ENCODE data around the gene ZNF692.
"Not testable (repeated sequence)": the region's sequence is repeated elsewhere in the genome, so short reads cannot be mapped to it uniquely, and the experiment has no call there.

Gene ZNF692

DNA sequence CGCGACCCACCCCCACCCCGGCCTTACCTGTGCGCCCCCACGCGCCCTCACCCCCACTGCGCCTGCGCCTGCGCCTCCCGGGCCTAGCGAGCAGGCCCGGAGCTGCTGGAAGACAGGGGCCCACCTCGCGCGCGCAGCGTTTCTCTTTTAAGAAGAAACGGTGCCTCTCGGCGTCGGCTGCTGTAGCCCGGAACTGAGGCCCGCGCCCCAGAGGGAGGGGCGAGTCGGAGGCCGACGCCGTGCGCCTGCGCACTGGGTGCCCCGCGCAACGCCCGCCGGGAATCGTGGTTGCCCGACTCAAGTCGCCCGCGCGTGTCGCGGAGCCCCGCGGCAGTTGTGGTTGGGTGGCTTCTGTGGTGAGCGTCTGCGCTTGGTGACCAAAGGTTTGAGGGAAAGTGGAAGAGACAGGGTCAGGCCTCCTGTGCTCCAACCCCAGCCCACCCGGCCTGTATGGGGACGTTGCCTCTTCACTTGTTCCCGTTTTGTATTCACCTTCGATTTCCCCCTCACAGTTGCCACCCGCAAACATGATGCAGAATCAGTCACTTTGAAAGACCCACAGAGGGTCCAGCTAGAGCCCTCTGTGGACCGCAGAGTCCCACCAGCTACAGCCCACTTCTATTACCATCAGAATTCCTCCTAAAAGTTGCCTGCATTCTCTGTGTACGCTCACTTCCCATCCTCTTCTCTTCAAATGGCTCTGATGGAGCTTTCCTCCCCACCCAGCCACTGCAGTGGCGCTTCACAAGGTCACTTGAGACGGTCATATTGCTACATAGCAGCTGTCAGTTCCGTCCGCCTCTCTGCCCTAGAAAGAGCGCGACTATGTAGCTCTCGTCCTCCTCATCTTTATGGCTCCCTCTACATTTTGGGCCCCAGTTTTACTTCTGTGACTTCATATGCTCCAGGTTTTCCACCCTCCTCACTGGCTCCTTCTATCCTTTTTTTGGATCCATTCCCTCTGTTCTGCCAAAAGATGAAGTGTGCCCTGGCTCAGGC lies at the start of gene ZNF692:
Gene ZNF692, minus strand, starts transcription at position 195 of the 999 bp plus-strand sequence. CDS start 776 bp downstream, outside the sequence.
- FAIRE-seq, result no peak

GRCh38 chr1:248906753-248907661 lies 48.1 kb upstream of the ZNF692 start:
- FAIRE-seq, result no peak

- FAIRE-seq, result no peak
These were observed 47.3 kb upstream of the ZNF692 start, which contains the start of gene PGBD2 for GRCh38 chr1:248906009-248906752. Gene PGBD2, plus strand, starts transcription at chr1:248906235. Its CDS starts 7,628 bp downstream, at chr1:248913863.

DNA sequence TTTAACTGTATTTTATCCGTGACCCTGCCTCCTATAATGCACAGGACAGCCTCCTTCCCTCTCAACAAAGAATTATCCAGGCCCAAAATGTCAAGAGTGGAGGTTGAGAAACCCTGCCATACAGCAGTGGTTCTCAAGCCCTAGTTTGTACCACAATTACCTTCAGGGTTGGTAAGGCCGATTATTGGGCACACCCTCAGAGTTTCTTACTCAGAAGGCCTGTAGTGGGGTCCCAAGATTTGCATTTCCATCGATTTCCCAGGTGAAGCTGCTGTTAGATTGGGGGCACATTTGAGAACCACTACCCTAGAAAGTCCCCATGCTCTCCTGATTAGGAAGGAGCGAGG lies 46.8 kb upstream of the ZNF692 start:
- FAIRE-seq, result no peak

DNA sequence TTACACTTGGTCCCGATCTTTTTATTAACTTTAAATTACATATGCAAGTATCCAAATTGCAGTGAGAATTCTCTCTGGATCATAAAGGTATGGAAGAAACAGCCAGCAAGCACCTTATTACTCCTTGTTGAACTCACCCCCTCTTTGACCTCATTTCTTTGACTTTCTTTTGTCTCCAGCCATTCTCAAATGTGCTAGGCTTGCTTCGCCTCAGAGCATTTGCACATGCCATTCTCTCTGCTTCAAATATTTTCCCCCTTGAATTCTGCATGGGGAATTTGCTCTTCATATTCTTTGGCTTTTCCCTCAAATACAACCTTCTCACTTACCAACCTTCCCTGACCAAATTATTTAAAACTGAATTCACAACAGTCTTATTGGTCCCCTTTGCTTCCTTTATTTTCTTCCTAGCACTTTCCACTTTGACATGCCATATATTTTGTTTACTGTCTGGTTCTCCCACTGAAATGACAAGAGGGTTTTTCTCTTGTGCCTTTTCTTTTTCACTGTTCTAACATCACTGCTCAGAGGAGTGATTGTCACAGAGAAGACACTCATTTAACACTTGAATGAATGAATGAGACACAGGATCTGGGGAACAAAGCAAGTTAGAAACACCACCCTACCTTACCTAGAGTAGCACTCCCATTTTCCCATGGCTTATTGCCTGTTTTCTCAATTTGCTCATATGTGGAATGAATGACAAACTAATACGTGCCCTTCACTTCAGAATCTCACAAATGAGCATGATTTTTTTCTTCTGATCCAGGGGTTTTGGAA lies 45.7 kb upstream of the ZNF692 start:
- FAIRE-seq, result no peak

GRCh38 chr1:248901578-248901977 lies 42.7 kb upstream of the ZNF692 start:
- FAIRE-seq, result no peak

DNA sequence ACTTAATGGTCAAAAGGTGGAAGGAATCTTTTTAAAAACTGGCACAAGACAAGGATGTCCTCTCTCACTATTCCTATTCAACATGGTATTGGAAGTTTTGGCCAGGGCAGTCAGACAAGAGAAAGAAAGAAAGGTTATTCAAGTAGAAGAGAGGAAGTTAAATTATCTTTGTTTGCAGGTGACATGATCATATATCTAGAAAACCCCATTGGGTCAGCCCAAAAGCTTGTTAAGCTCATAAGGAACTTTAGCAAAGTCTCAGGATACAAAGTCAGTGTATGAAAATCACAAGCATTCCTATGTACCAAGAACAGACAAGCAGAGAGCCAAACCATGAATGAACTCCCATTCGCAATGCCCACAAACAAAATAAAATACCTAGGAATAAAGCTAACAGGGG lies 41.8 kb upstream of the ZNF692 start:
- no peak for FAIRE-seq

DNA sequence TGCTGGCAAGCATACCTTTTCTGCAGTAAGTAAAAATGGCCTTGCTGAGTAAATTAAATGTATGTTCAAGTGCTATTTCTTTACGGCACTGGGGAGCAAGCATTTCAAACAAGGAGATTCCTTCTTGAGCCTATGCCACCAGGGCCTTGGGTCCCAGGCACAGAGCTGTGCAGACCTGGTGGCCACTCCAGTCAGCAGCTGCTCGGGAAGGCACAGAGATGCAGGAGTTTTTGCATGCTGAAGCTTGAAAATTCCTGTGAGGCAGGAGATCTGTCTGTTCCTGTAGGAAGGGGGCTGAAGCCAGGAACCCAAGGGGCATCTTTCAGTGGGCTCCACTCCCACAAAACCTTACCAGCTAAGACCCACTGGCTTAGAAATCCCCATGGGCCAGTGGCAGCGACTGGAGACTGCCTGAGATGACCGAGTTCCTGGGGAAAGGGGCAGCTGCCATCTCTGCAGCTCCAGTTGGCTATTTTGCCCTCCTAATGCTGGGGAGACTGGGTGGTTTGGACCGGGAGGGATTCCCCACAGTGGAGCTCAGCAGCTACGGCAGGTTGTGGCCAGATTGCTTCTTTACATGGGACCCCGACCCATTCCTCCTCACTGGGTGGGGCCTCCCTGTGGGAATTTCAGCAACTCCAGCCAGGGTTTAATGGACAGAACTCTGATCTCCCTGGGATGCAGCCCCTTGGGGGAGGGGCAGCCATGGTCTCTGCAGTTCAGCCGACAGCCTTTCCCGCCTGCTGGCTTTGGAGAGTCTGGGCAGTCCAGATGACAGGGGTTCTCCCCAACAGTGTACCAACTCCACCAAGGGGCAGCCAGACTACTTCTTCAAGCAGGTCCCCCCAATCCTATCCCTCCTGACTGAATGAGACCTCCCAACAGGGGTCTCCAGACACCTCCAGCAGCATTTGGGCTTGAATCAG lies 38.8 kb upstream of the ZNF692 start:
- no peak for FAIRE-seq

- no peak for FAIRE-seq
These were observed 36.0 kb upstream of the ZNF692 start for GRCh38 chr1:248894837-248895236.

DNA sequence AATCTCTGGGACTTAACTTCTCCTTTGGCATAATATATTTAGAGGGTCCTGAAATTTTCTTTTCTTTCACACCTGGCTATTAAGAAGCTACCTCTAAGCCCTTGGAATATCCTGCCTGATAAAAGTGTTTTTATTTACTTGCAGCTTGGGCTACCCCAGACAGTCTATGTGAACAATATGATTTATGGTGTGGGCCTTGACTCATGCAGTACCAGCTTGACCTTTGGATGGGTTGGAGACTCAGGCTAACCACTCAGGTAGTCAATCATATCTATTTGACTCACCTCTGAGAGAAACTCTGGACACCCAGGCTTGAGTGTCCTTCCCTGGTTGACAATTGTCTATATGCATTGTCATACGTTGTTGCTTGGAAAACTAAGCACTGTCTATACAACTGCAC lies 33.7 kb upstream of the ZNF692 start:
- no peak for FAIRE-seq

- FAIRE-seq, result no peak
These were observed 32.9 kb upstream of the ZNF692 start for GRCh38 chr1:248891758-248892157.

GRCh38 chr1:248890549-248891498 lies 31.9 kb upstream of the ZNF692 start:
- FAIRE-seq, result no peak

DNA sequence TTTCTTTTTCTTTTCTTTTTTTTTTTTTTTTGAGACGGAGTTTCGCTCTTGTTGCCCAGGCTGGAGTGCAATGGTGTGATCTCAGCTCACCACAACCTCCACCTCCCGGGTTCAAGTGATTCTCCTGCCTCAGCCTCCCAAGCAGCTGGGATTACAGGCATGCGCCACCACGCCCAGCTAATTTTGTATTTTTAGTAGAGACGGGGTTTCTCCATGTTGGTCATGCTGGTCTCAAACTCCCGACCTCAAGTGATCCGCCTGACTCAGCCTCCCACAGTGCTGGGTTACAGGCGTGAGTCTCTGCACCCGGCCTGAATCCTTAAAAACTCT lies 31.0 kb upstream of the ZNF692 start:
- not testable (repeated sequence) for FAIRE-seq

GRCh38 chr1:248886237-248886895 lies 27.5 kb upstream of the ZNF692 start:
- no peak for FAIRE-seq

- no peak for FAIRE-seq
These were observed 26.8 kb upstream of the ZNF692 start for GRCh38 chr1:248885646-248886045.

DNA sequence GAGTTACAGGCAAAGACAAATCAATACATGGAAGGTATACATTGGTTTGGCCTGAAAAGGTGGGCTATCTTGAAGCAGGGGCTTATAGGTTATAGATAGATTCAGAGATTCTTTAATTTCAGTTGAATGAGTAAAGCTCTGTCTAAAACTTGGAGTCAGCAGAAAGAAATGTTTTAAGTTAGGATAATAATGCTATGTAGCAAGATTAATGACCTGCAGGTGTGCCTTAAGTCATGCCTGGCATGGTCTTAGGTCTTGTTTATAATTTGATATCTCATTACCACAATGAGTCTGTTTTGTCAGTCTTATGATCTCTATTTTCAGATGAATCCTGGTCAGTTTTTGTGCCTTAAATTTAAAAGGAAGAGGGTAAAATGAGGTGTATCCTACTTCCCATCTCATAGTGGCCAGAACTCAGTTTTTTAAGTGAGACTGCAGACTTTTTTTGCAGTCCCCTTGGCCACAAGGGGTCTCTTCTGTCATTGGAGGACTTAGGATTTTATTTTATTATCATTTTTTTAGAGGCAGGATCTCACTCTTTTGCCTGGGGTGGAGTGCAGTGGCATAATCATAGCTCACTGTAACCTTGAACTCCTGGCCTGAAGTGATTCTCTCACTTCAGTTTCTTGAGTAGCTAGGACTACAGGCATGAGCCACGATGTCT lies 25.9 kb upstream of the ZNF692 start:
- FAIRE-seq, result no peak

DNA sequence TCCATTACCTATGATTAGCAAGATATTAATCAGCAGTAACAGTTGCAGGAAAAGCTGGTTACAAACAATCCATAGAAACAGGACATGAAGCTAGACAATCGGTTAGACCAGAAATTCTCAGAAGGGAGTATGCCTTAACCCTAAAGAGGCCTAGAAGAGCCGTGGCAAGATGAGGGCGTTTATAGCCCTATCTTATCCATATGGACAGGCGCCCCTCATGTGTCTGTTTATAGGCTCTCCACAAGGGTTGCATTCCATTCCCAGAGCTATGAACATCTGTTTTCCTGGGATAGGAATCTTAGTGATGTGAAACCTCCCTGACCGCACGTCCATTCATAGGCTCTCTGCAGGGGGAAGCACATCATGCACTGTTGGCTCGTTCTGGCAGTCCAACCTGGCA lies 23.5 kb upstream of the ZNF692 start:
- not testable (repeated sequence) for FAIRE-seq

DNA sequence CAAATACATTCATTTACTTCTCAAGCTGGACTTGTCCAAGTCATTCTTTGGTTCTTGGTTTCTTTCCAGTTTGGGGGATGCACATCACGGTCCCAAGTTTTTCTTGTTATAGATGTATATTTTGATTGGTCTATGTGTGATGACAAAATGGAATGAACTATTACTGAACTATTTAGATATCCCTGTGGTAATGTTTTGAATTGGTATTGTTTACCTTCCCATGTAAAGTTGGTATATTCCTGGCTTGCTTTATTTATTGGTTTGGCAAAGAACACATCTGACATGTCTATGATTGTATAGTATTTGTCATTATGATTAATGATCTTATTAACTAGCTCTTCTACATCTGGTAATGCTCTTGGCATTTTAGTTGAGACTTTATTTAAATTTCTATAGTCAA lies 22.4 kb upstream of the ZNF692 start:
- FAIRE-seq, result no peak
